ENCODE measurements around the gene MRM2. TPM values are rescaled to one million over a fixed set of nuclear protein-coding genes. Genes with fewer than 3 reads are reported as not detected.

MRM2 gene
- total RNA-seq, 1 donor = 21.4 TPM

GRCh38 chr7:2211926-2212325 is 30.1 kb downstream of the MRM2 start:
- peak; percentile 63 for DNase-seq (ENCODE audit: insufficient read length, low spot score, missing footprints)
- H3K27me3 ChIP-seq (ENCODE audit: insufficient read depth, low read length) = no peaks in the 10 kb centered on the region
- no peak overlapping the region for H3K4me2 ChIP-seq (ENCODE audit: insufficient read depth, low read length)
- no peaks in the 10 kb centered on the region for H3K9me3 ChIP-seq (ENCODE audit: low read depth, low read length)
- H4K20me1 ChIP-seq (ENCODE audit: insufficient read depth, low read length) = peaks cover 10% of the 10 kb centered on the region
- H3K4me1 ChIP-seq (ENCODE audit: insufficient read depth, low read length) = no peaks in the 10 kb centered on the region
- H3K36me3 ChIP-seq (ENCODE audit: insufficient read depth, low read length) = peaks cover 37% of the 10 kb centered on the region
- no peak overlapping the region for H3K4me3 ChIP-seq (ENCODE audit: insufficient read depth, low read length)
- H3K79me2 ChIP-seq (ENCODE audit: insufficient read depth, low read length) = peaks cover 3% of the 10 kb centered on the region
- TF ChIP-seq, protein P1, sequence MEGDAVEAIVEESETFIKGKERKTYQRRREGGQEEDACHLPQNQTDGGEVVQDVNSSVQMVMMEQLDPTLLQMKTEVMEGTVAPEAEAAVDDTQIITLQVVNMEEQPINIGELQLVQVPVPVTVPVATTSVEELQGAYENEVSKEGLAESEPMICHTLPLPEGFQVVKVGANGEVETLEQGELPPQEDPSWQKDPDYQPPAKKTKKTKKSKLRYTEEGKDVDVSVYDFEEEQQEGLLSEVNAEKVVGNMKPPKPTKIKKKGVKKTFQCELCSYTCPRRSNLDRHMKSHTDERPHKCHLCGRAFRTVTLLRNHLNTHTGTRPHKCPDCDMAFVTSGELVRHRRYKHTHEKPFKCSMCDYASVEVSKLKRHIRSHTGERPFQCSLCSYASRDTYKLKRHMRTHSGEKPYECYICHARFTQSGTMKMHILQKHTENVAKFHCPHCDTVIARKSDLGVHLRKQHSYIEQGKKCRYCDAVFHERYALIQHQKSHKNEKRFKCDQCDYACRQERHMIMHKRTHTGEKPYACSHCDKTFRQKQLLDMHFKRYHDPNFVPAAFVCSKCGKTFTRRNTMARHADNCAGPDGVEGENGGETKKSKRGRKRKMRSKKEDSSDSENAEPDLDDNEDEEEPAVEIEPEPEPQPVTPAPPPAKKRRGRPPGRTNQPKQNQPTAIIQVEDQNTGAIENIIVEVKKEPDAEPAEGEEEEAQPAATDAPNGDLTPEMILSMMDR (IDR thresholded peaks at IDR 0.05; ENCODE audit: extremely low read depth, low read depth, low read length) = no peak
- H2AFZ ChIP-seq (ENCODE audit: low read length) = no peak overlapping the region
- H3K27ac ChIP-seq (ENCODE audit: low read depth, low read length) = no peak overlapping the region

DNA sequence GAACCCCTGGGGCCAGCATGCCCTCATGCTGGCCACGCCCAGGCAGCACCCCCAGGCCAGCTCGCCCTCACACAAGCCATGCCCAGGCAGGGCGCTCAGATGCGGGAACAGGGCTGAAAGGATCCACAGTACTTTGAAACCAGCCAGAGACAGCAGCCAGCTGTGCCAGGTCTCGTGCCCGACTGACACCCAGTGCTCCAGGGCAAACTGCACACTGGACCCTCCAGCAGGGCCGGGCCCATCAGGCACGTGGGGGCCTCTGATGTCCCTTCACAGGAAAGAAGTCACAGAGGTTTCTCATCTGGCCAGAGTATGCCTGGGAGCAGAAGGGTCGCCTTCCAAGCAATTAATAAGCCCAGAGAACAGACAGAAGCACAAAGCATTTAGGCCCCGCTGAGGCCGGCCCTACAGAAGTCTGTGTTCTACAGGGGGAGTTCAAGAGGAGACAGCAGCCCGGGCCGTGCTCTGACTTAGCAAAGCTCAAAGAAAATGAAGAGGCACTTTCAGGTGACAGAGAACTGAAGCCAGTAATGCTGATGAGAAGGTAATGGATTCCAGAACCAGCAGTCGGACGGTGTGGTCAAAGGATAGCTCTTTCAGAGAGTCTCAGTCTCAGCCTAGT is 30.6 kb downstream of the MRM2 start:
- TF ChIP-seq, protein P1 (IDR thresholded peaks at IDR 0.05; ENCODE audit: extremely low read depth, low read depth, low read length) = no peak
- H3K36me3 ChIP-seq (ENCODE audit: insufficient read depth, low read length) = peaks cover 34% of the 10 kb centered on the region

GRCh38 chr7:2210551-2211258 is 31.3 kb downstream of the MRM2 start:
- Histone ChIP-seq H3K9me3 (ENCODE audit: low read depth, low read length) (no peaks in the 10 kb centered on the region), H3K4me3 (ENCODE audit: insufficient read depth, low read length) (no peak overlapping the region), H3K4me2 (ENCODE audit: insufficient read depth, low read length) (no peak overlapping the region), H3K27ac (ENCODE audit: low read depth, low read length) (no peak overlapping the region), H4K20me1 (ENCODE audit: insufficient read depth, low read length) (peaks cover 10% of the 10 kb centered on the region), H3K4me1 (ENCODE audit: insufficient read depth, low read length) (no peaks in the 10 kb centered on the region), H3K36me3 (ENCODE audit: insufficient read depth, low read length) (peaks cover 28% of the 10 kb centered on the region), H3K79me2 (ENCODE audit: insufficient read depth, low read length) (peaks cover 3% of the 10 kb centered on the region), H2AFZ (ENCODE audit: low read length) (no peak overlapping the region), H3K27me3 (ENCODE audit: insufficient read depth, low read length) (no peaks in the 10 kb centered on the region)
- peak; percentile 73 for DNase-seq (ENCODE audit: insufficient read length, low spot score, missing footprints)
- TF ChIP-seq, protein P1 (IDR thresholded peaks at IDR 0.05; ENCODE audit: extremely low read depth, low read depth, low read length) = no peak

More for the DNA sequence above, 30.6 kb downstream of the MRM2 start:
- H3K79me2 ChIP-seq (ENCODE audit: insufficient read depth, low read length) = peaks cover 3% of the 10 kb centered on the region
- no peaks in the 10 kb centered on the region for H3K4me1 ChIP-seq (ENCODE audit: insufficient read depth, low read length)
- H3K27ac ChIP-seq (ENCODE audit: low read depth, low read length) = no peak overlapping the region
- H3K4me2 ChIP-seq (ENCODE audit: insufficient read depth, low read length) = no peak overlapping the region
- no peaks in the 10 kb centered on the region for H3K27me3 ChIP-seq (ENCODE audit: insufficient read depth, low read length)
- H3K9me3 ChIP-seq (ENCODE audit: low read depth, low read length) = no peaks in the 10 kb centered on the region
- no peak overlapping the region for H3K4me3 ChIP-seq (ENCODE audit: insufficient read depth, low read length)
- H2AFZ ChIP-seq (ENCODE audit: low read length) = no peak overlapping the region
- DNase-seq (ENCODE audit: insufficient read length, low spot score, missing footprints) = peak; percentile 66
- peaks cover 10% of the 10 kb centered on the region for H4K20me1 ChIP-seq (ENCODE audit: insufficient read depth, low read length)

- Histone ChIP-seq H3K9me3 (ENCODE audit: low read depth, low read length) (no peaks in the 10 kb centered on the region), H3K27ac (ENCODE audit: low read depth, low read length) (peak overlapping the region; percentile 23), H3K4me2 (ENCODE audit: insufficient read depth, low read length) (no peak overlapping the region), H2AFZ (ENCODE audit: low read length) (peak overlapping the region; percentile 59), H3K36me3 (ENCODE audit: insufficient read depth, low read length) (peaks cover 25% of the 10 kb centered on the region), H3K79me2 (ENCODE audit: insufficient read depth, low read length) (peaks cover 3% of the 10 kb centered on the region), H3K4me1 (ENCODE audit: insufficient read depth, low read length) (no peaks in the 10 kb centered on the region), H4K20me1 (ENCODE audit: insufficient read depth, low read length) (peaks cover 10% of the 10 kb centered on the region), H3K4me3 (ENCODE audit: insufficient read depth, low read length) (no peak overlapping the region), H3K27me3 (ENCODE audit: insufficient read depth, low read length) (no peaks in the 10 kb centered on the region)
- DNase-seq (ENCODE audit: insufficient read length, low spot score, missing footprints) = no peak
- TF ChIP-seq, protein P1 (IDR thresholded peaks at IDR 0.05; ENCODE audit: extremely low read depth, low read depth, low read length) = no peak
Observed at GRCh38 chr7:2209961-2210323, 32.1 kb downstream of the MRM2 start.
